Tibial nerve (tissue), 4 donors: ENCODE measurements around the gene KDM2B. TPM values are rescaled to one million over a fixed set of nuclear protein-coding genes. Genes with fewer than 3 reads are reported as not detected.

Experiments
- DNase-seq, 2 donors: peaks; one replicate each; pipeline ENCODE4 v3.0.0-alpha.2; 2019; ENCODE audit warnings: low spot score in 2 of 2
- H3K27ac ChIP-seq, 4 donors: fragments of 200-600 bp; sonication (generic) in 3 of 4; one replicate each; pipeline ENCODE4 v1.5.1; 2017 to 2019; ENCODE audit warnings: mild to moderate bottlenecking in 1 of 4
- H3K27me3 ChIP-seq, 2 donors: fragments of 200-600 bp; sonication (generic) in 1 of 2; one replicate each; pipeline versions ENCODE4 v1.5.1 to v1.6.0; 2017 to 2019
- H3K36me3 ChIP-seq, 3 donors: fragments of 200-600 bp; sonication (generic); one replicate each; pipeline ENCODE4 v1.5.1; 2018 to 2019
- H3K4me1 ChIP-seq, 4 donors: fragments of 200-600 bp; sonication (generic) in 3 of 4; one replicate each; pipeline ENCODE4 v1.5.1; 2017 to 2019
- H3K4me3 ChIP-seq, 4 donors: fragments of 200-600 bp; sonication (generic) in 3 of 4; one replicate each; pipeline ENCODE4 v1.5.1; 2017 to 2019; ENCODE audit warnings: mild to moderate bottlenecking in 1 of 4, moderate library complexity in 1 of 4
- H3K9me3 ChIP-seq, 4 donors: fragments of 200-600 bp; sonication (generic) in 3 of 4; one replicate each; pipeline ENCODE4 v1.5.1; 2017 to 2019
- EP300 ChIP-seq, 2 donors: sonication (generic); formaldehyde crosslinking; IDR thresholded peaks; one replicate each; pipeline ENCODE4 v1.6.1; 2017; ENCODE audit warnings: antibody characterized with exemption in 2 of 2, mild to moderate bottlenecking in 1 of 2
- POLR2A ChIP-seq, 2 donors: fragments of 450-650 bp; IDR thresholded peaks; one replicate each; pipeline ENCODE4 v1.6.1; 2017; ENCODE audit warnings: antibody characterized with exemption in 2 of 2, mild to moderate bottlenecking in 2 of 2, moderate library complexity in 2 of 2
- WGBS, 2 donors: methylation state at CpG; one replicate each; pipeline ENCODE4 v1.1.5; 2018; 5-methylcytosine and 5-hydroxymethylcytosine counted together
- total RNA-seq, 4 donors: library from RNA; depleted of rRNA; stranded (reverse); fragments of >200 nt; gene quantifications; one replicate each; pipeline ENCODE4 v1.1.0, GENCODE V29; 2016
- TF ChIP-seq, protein P1 (sequence below), 5 experiments: fragments of 200-600 bp in 3 of 5; fragments of 450-650 bp in 2 of 5; sonication (generic) in 3 of 5; IDR thresholded peaks; one replicate each; pipeline ENCODE4 v1.5.1; 2016 to 2019; ENCODE audit warnings: antibody characterized with exemption in 5 of 5, mild to moderate bottlenecking in 3 of 5, moderate library complexity in 2 of 5

Gene KDM2B
- total RNA-seq, 4 donors from 2014 or later = 15.5 to 32.2 (median 20.8) TPM

DNA sequence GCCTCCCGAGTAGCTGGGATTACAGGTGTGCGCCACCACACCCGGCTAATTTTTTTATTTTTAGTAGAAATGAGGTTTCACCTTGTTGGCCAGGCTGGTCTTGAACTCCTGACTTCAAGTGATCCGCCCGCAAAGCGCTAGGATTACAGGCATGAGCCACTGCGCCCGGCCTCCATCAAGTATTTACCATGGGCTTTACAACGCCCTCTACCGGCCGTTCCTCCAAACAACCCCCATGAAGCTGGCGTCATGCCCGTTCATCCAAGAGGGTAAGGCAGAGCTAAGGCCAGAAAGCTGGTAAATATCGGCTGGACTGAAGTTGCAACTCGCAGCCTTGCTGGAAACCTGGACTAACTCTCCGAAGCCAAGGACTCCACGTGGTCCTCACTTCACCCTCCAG, 139.3 kb downstream of the KDM2B start:
- no peak for TF ChIP-seq EP300 (IDR thresholded peaks at IDR 0.05)
- TF ChIP-seq, protein P1, sequence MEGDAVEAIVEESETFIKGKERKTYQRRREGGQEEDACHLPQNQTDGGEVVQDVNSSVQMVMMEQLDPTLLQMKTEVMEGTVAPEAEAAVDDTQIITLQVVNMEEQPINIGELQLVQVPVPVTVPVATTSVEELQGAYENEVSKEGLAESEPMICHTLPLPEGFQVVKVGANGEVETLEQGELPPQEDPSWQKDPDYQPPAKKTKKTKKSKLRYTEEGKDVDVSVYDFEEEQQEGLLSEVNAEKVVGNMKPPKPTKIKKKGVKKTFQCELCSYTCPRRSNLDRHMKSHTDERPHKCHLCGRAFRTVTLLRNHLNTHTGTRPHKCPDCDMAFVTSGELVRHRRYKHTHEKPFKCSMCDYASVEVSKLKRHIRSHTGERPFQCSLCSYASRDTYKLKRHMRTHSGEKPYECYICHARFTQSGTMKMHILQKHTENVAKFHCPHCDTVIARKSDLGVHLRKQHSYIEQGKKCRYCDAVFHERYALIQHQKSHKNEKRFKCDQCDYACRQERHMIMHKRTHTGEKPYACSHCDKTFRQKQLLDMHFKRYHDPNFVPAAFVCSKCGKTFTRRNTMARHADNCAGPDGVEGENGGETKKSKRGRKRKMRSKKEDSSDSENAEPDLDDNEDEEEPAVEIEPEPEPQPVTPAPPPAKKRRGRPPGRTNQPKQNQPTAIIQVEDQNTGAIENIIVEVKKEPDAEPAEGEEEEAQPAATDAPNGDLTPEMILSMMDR (IDR thresholded peaks at IDR 0.05) = no peak
- TF ChIP-seq POLR2A (IDR thresholded peaks at IDR 0.05) = no peak

DNA sequence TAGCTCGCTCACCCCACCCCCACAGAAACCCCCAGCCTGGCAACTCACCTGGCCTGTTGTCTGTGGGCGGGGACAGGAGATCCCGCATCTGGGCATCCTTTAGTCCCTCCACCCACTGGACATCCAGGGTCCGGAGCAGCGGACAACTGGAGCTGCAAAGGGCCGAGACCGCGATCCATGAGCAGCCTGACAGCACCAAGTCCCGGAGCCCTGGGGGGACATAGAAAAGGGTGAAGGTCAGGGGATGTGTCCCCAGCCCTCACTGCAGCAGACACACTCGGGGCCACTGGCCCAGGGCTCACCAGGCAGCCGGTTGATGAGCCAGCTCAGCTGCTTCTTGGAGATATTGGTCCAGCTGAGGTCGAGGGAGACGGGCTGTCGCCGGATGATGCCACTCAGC, 140.1 kb downstream of the KDM2B start:
- H3K4me3 ChIP-seq = no peak overlapping the region
- TF ChIP-seq, protein P1 (IDR thresholded peaks at IDR 0.05) = no peak
- TF ChIP-seq POLR2A (IDR thresholded peaks at IDR 0.05) = no peak
- no peak for TF ChIP-seq EP300 (IDR thresholded peaks at IDR 0.05)
- no peak overlapping the region for H3K27ac ChIP-seq
- peaks cover 0 to 5% (median 0%) of the 10 kb centered on the region in 4 donors for H3K9me3 ChIP-seq
- peaks cover 0 to 17% (median 0%) of the 10 kb centered on the region in 4 donors for H3K4me1 ChIP-seq
- peaks cover 0 to 94% (median 12%) of the 10 kb centered on the region in 3 donors for H3K36me3 ChIP-seq
- H3K27me3 ChIP-seq = no peaks in the 10 kb centered on the region
- DNase-seq = no peak
- 90 to 92% methylated on average over 13 to 15 of the region's 15 CpGs for WGBS, 2 donors

More for the DNA sequence above, 139.3 kb downstream of the KDM2B start:
- H3K27ac ChIP-seq = no peak overlapping the region
- peaks cover 0 to 17% (median 0%) of the 10 kb centered on the region in 4 donors for H3K4me1 ChIP-seq
- no peak for DNase-seq
- no peak overlapping the region for H3K4me3 ChIP-seq
- H3K36me3 ChIP-seq = peaks cover 0 to 86% (median 12%) of the 10 kb centered on the region in 3 donors
- 90 to 94% methylated on average over 17 of the region's 17 CpGs for WGBS, 2 donors
- H3K27me3 ChIP-seq = no peaks in the 10 kb centered on the region
- H3K9me3 ChIP-seq = peaks cover 0 to 5% (median 0%) of the 10 kb centered on the region in 4 donors

DNA sequence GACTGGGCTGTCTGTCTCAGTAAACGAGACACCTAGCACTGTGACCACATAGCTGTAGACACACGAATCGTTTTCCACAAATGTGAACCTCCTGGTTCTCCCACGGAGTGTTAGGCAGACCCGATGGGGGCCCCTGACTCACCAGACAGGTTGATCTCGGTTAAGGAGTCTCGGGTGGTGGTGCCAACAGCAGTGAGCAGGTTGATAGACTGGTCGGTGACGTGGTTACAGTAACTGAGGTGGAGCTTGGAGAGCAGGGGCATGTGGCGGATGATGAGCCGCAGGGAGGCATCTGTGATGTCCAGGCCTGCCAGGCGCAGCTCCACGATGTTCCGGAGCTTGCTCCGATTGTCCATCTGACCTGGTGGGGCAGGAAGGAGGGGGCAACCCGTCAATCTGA, 141.1 kb downstream of the KDM2B start:
- Histone ChIP-seq H3K36me3 (peaks cover 0 to 92% (median 12%) of the 10 kb centered on the region in 3 donors), H3K4me1 (peaks cover 0 to 17% (median 0%) of the 10 kb centered on the region in 4 donors), H3K27ac (no peak overlapping the region), H3K4me3 (no peak overlapping the region), H3K27me3 (no peaks in the 10 kb centered on the region), H3K9me3 (peaks cover 0 to 5% (median 0%) of the 10 kb centered on the region in 4 donors)
- WGBS, 2 donors = 88 to 92% methylated on average over 16 of the region's 16 CpGs
- no peak for TF ChIP-seq POLR2A (IDR thresholded peaks at IDR 0.05)
- TF ChIP-seq, protein P1 (IDR thresholded peaks at IDR 0.05) = no peak
- no peak for DNase-seq

DNA sequence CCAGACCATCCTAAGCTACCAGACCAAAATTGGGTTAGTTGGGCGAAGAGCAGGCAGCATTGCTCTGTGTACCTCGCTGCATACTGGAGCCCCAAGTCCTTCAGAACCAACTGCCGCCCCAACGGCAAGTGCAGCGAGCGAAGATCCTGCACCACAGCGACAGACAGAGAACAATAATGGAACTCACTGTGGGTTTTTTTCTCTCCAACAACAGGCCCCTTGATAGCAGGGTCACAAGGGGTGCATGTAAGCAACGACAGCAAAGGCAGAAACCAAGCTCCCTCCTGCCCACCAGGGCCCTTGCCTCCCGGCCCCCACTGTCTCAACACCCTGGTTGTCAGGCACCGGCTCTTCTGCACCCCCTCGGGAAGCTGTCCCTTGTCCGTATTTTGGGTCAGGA, 141.9 kb downstream of the KDM2B start:
- Histone ChIP-seq H3K27ac (peak overlapping the region in 1 of 4 donors; percentile 26), H3K4me3 (no peak overlapping the region), H3K4me1 (peaks cover 0 to 13% (median 0%) of the 10 kb centered on the region in 4 donors), H3K9me3 (peaks cover 0 to 5% (median 0%) of the 10 kb centered on the region in 4 donors), H3K36me3 (peaks cover 0 to 87% (median 12%) of the 10 kb centered on the region in 3 donors), H3K27me3 (no peaks in the 10 kb centered on the region)
- TF ChIP-seq, protein P1 (IDR thresholded peaks at IDR 0.05) = no peak
- no peak for TF ChIP-seq POLR2A (IDR thresholded peaks at IDR 0.05)
- no peak for TF ChIP-seq EP300 (IDR thresholded peaks at IDR 0.05)
- 54 to 67% methylated on average over 12 of the region's 12 CpGs for WGBS, 2 donors
- no peak for DNase-seq

DNA sequence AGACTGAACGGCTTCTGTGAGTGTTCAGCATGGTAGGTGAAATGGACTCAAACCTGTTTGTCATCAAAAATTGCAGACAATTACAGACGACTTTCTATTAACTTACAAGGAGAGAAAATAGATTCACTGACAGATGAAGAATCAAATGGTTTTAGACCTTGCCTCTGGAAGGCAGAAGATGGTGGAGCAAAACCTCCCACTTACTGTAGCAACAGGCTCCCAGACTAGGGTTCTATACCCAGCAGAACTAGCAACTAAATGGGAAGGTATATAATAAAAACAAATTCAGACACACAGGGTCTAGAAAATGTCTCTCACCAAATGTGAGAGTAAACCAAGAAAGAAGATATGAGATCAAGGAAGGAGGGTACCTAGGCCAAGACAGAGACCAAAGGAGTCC, 144.1 kb downstream of the KDM2B start:
- Histone ChIP-seq H3K36me3 (peaks cover 0 to 88% (median 5%) of the 10 kb centered on the region in 3 donors), H3K27me3 (no peaks in the 10 kb centered on the region), H3K27ac (no peak overlapping the region), H3K4me3 (no peak overlapping the region), H3K9me3 (peaks cover 0 to 5% (median 0%) of the 10 kb centered on the region in 4 donors), H3K4me1 (no peaks in the 10 kb centered on the region)
- DNase-seq = no peak
- 89 to 90% methylated on average over 2 of the region's 2 CpGs for WGBS, 2 donors
- TF ChIP-seq EP300 (IDR thresholded peaks at IDR 0.05) (no peak), POLR2A (IDR thresholded peaks at IDR 0.05) (no peak)
- TF ChIP-seq, protein P1 (IDR thresholded peaks at IDR 0.05) = no peak
